Ramos (cell line): ENCODE measurements around the gene UBR2.
"Not testable (repeated sequence)": the region's sequence is repeated elsewhere in the genome, so short reads cannot be mapped to it uniquely, and the experiment has no call there.

ENCODE experiments used
- in situ Hi-C: fragments of 300-500 bp; cut with MboI; formaldehyde crosslinking; loops from one replicate; pipeline ENCODE4 v1.14.3; 2022; ENCODE audit warnings: low sequenced_read_pairs; ENCODE audit not compliant: unreplicated experiment

Gene UBR2

GRCh38 chr6:42714098-42714761, 150.4 kb downstream of the UBR2 start:
- in situ Hi-C loops: no loop called here

- in situ Hi-C loops: no loop called here
Observed at GRCh38 chr6:42715871-42716270, 152.0 kb downstream of the UBR2 start.

DNA sequence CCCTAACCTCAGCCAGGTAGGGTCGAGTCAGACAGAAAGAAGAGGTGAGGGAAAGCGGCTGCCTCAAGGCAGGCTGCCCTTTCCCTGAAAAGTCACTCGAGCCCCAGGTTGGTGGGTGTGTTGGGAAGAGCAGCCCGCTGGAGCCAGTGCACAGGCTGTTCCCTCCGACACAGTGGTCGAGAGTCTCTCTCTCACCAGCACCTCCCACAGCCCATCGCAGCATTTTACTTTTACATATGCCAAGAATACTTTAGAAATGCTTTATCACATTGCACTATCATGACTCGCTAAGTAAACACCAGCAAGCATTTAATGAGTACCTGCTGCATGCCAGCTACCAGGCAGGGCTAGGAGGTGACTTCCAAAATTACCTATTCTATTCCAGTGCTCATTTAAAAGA, 156.9 kb downstream of the UBR2 start:
- in situ Hi-C loops: no loop called here

GRCh38 chr6:42722497-42722896, 158.7 kb downstream of the UBR2 start, which contains the start of gene PRPH2:
Gene PRPH2, minus strand, starts transcription at chr6:42722597. Its CDS starts 263 bp downstream, at chr6:42722334.
- in situ Hi-C loops: no loop called here

- in situ Hi-C loops: no loop called here
Observed at GRCh38 chr6:42724825-42725224, 161.0 kb downstream of the UBR2 start.

GRCh38 chr6:42726026-42726425, 162.2 kb downstream of the UBR2 start:
- in situ Hi-C loops: no loop called here

- in situ Hi-C loops: no loop called here
Observed at GRCh38 chr6:42726485-42727086, 162.8 kb downstream of the UBR2 start.

- in situ Hi-C loops: no loop called here
Observed at GRCh38 chr6:42727087-42727611, 163.3 kb downstream of the UBR2 start.

DNA sequence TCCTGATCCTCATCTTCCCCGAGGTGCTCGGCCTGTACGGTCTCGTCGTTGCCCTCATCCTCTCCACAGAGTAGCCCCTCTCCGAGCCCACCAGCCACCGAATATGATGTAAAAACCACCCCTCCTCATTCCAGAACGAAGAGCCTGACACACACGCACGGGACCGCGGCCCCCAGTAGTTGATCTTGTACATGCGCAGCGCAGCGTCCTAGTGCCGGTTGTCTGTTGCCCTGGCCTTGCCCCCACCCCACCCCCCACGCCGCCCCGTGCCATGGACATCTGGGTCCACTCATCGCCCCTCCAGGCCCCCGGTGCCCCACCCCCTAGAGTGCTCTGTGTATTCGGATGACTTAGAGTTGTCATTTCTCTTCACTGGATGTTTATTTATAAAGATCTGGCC, 163.8 kb downstream of the UBR2 start:
- in situ Hi-C loops: no loop called here

GRCh38 chr6:42729731-42730130, 165.9 kb downstream of the UBR2 start:
- in situ Hi-C loops: no loop called here

DNA sequence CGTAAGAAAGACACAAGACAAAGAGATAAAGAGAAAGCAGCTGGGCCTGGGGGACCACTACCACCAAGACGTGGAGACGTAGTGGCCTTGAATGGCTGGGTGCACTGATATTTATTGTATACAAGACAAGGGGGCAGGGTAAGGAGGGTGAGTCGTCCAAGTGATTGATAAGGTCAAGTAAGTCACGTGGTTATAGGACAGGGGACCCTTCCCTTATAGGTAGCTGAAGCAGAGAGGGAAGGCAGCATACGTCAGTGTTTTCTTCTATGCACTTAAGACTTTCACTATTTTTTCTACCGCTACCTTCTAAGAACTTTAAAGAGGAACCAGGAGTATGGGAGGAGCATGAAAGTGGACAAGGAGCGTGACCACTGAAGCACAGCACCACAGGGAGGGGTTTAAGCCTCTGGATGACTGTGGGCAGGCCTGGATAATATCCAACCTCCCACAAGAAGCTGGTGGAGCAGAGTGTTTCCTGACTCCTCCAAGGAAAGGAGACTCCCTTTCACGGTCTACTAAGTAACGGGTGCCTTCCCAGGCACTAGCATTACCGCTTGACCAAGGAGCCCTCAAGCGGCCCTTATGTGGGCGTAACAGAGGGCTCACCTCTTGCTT, 170.1 kb downstream of the UBR2 start:
- in situ Hi-C loops: not testable (repeated sequence)

- in situ Hi-C loops: no loop called here
Observed at GRCh38 chr6:42735976-42736375, 172.1 kb downstream of the UBR2 start.

DNA sequence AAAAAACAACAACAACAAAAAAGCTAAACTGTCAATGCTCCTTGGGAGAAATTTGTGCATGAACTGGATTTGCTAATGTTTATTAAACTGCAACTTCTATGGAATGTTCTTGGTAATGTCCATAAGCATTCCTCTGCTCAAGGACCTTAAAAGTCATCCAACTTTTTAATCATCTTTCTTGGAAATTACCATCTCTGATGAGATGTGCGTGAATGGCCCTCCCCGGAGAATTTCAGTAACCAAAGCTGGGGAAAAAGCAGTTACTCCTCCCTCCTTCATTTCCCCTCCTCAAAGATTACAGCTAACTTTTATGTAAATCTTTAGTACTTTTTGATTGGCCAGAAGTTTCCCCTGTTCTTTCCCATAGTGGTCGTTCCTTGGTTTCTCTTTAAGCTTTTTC, 176.9 kb downstream of the UBR2 start:
- in situ Hi-C loops: no loop called here

- in situ Hi-C loops: no loop called here
Observed at GRCh38 chr6:42742116-42742894, 178.5 kb downstream of the UBR2 start.
